Loucy (cell line): ENCODE results near the gene ANO9.

ENCODE experiments used
- CTCF ChIP-seq: fragments of 200-600 bp; sonication (generic); conservative IDR thresholded peaks from 2 replicates; pipeline ENCODE4 v1.5.1; 2014; ENCODE audit warnings: mild to moderate bottlenecking, antibody characterized with exemption, low read length
- EZH2phosphoT487 ChIP-seq: fragments of 200-600 bp; IDR thresholded peaks from 2 replicates; pipeline ENCODE4 v1.6.1; 2018; ENCODE audit warnings: antibody characterized with exemption, mild to moderate bottlenecking, moderate library complexity, borderline replicate concordance

GRCh38 chr11:372809-373715 lies 68.7 kb downstream of the ANO9 start:
- no peak for TF ChIP-seq CTCF
- no peak for TF ChIP-seq EZH2phosphoT487
